Motor neuron (in vitro differentiated cells): ENCODE data around the gene C2CD2. TPM values are rescaled to one million over a fixed set of nuclear protein-coding genes. Genes with fewer than 3 reads are reported as not detected.
"Not testable (repeated sequence)": the region's sequence is repeated elsewhere in the genome, so short reads cannot be mapped to it uniquely, and the experiment has no call there.

ENCODE experiments used
- ATAC-seq, 8 experiments: fragments of 200-7000 bp; cut with Tn5 transposase; replicated peaks in 6 of 8; 2 replicates each; pipeline ENCODE4 v1.8.0; 2021; ENCODE audit warnings: mild to moderate bottlenecking in 8 of 8, moderate library complexity in 8 of 8
- H3K27ac ChIP-seq, 2 donors: fragments of 250-450 bp; sonication (Bioruptor Pico); 2 replicates each; pipeline ENCODE4 v1.9.0; 2021; ENCODE audit warnings: antibody characterized with exemption in 2 of 2, mild to moderate bottlenecking in 2 of 2, moderate library complexity in 1 of 2
- H3K4me1 ChIP-seq, 2 donors: fragments of 250-450 bp; sonication (Bioruptor Pico); replicated peaks in 1 of 2; 2 replicates each; pipeline ENCODE4 v1.6.1; 2021; ENCODE audit warnings: antibody characterized with exemption in 2 of 2, mild to moderate bottlenecking in 2 of 2, moderate library complexity in 1 of 2
- H3K4me3 ChIP-seq, 5 donors: fragments of 250-450 bp; sonication (Bioruptor Pico); 2 replicates each; pipeline ENCODE4 v1.9.0; 2021; ENCODE audit warnings: antibody characterized with exemption in 5 of 5, mild to moderate bottlenecking in 5 of 5, moderate library complexity in 4 of 5
- WGBS, 10 experiments: fragments of 450-650 bp; shearing (Covaris generic); methylation state at CpG; one replicate each; pipeline ENCODE4 v1.0.0; 2022; 5-methylcytosine and 5-hydroxymethylcytosine counted together
- in situ Hi-C, 9 experiments: fragments of 400-800 bp; cut with MboI; loops; one replicate each; pipeline ENCODE4 v1.15.0; 2021; ENCODE audit warnings: low sequenced_read_pairs in 9 of 9, low pct_unique_long_range_greater_than_20kb in 2 of 9; ENCODE audit not compliant: unreplicated experiment in 9 of 9
- total RNA-seq, 8 experiments: library from RNA; unstranded; fragments of 300-600 nt; gene quantifications; 2 replicates each; pipeline versions ENCODE4 v1.2.3 to v1.2.4, GENCODE V29; 2022

The C2CD2 gene
- 10 to 100 TPM in 2 of 8 experiments, 1 to 10 TPM in 6; 3.5 to 22.3 (median 6.6) TPM for total RNA-seq

- Histone ChIP-seq H3K27ac (peak within 1 kb of the TSS in 1 of 2 donors; percentile 5), H3K4me3 (peak within 1 kb of the TSS; percentile 31 to 52 (median 39)), H3K4me1 (peaks cover 0 to 9% of the 10 kb centered on the region in 2 donors)
- WGBS, 10 experiments: 80% methylated on average over 1 of the region's 85 CpGs; no CpG with 5 or more reads in 9 of the 10 experiments
- ATAC-seq: peak; percentile 70 to 82 (median 77)
- in situ Hi-C loops: no loop called here
Measured at GRCh38 chr21:41953831-41954653, at the start of gene C2CD2. C2CD2 (minus strand) TSS chr21:41954018; CDS start chr21:41953648, 370 bp downstream.

- ATAC-seq: no peak
- WGBS, 10 experiments: 40 to 100% (median 90%) methylated on average over 1 to 4 of the region's 4 CpGs; no CpG with 5 or more reads in 1 of the 10 experiments
- no peak overlapping the region for H3K27ac ChIP-seq
- H3K4me3 ChIP-seq: no peak overlapping the region
- H3K4me1 ChIP-seq: peaks cover 0 to 2% of the 10 kb centered on the region in 2 donors
- in situ Hi-C loops: loop anchor here in 1 of 9 experiments (25.0 kb wide), 1 partner anchor 109 kb away; no protein-coding TSS in a partner anchor
Measured at GRCh38 chr21:42003051-42003461, 49.2 kb upstream of the C2CD2 start.

GRCh38 chr21:42002421-42002958 is 48.7 kb upstream of the C2CD2 start:
- Histone ChIP-seq H3K4me3 (no peak overlapping the region), H3K4me1 (no peaks in the 10 kb centered on the region), H3K27ac (no peak overlapping the region)
- peak in 2 of 8 experiments; percentile 88 to 95 for ATAC-seq
- in situ Hi-C loops: loop anchor here in 1 of 9 experiments (25.0 kb wide), 1 partner anchor 110 kb away; no protein-coding TSS in a partner anchor
- 24 to 100% (median 90%) methylated on average over 1 to 14 of the region's 14 CpGs for WGBS, 10 experiments

- WGBS, 10 experiments: 80 to 100% (median 100%) methylated on average over 1 to 2 of the region's 2 CpGs
- in situ Hi-C loops: loop anchor here in 1 of 9 experiments (25.0 kb wide), 1 partner anchor 111 kb away; no protein-coding TSS in a partner anchor
- no peaks in the 10 kb centered on the region for H3K4me1 ChIP-seq
- no peak overlapping the region for H3K27ac ChIP-seq
- H3K4me3 ChIP-seq: no peak overlapping the region
- ATAC-seq: no peak
Measured at GRCh38 chr21:42001781-42002180, 48.0 kb upstream of the C2CD2 start.

GRCh38 chr21:42000908-42001307 is 47.1 kb upstream of the C2CD2 start:
- no peaks in the 10 kb centered on the region for H3K4me1 ChIP-seq
- no peak overlapping the region for H3K4me3 ChIP-seq
- ATAC-seq: no peak
- no peak overlapping the region for H3K27ac ChIP-seq
- 67 to 100% (median 99%) methylated on average over 1 to 4 of the region's 4 CpGs for WGBS, 10 experiments
- in situ Hi-C loops: loop anchor here in 1 of 9 experiments (25.0 kb wide), 1 partner anchor 111 kb away; no protein-coding TSS in a partner anchor

GRCh38 chr21:41997657-41998056 is 43.8 kb upstream of the C2CD2 start:
- in situ Hi-C loops: no loop called here
- Histone ChIP-seq H3K27ac (no peak overlapping the region), H3K4me1 (no peaks in the 10 kb centered on the region), H3K4me3 (no peak overlapping the region)
- ATAC-seq: no peak
- WGBS, 10 experiments: 71 to 100% (median 100%) methylated on average over 1 of the region's 1 CpG; no CpG with 5 or more reads in 2 of the 10 experiments

GRCh38 chr21:41995577-41995976 is 41.8 kb upstream of the C2CD2 start:
- Histone ChIP-seq H3K4me1 (no peaks in the 10 kb centered on the region), H3K27ac (no peak overlapping the region), H3K4me3 (no peak overlapping the region)
- in situ Hi-C loops: no loop called here
- WGBS, 10 experiments: 50 to 100% (median 92%) methylated on average over 1 to 3 of the region's 3 CpGs; no CpG with 5 or more reads in 1 of the 10 experiments
- ATAC-seq: no peak

GRCh38 chr21:41994613-41995012 is 40.8 kb upstream of the C2CD2 start:
- H3K27ac ChIP-seq, H3K4me3 ChIP-seq, H3K4me1 ChIP-seq, in situ Hi-C loops, ATAC-seq: not testable (repeated sequence)
- WGBS, 10 experiments: 67 to 100% (median 90%) methylated on average over 1 to 4 of the region's 5 CpGs; no CpG with 5 or more reads in 3 of the 10 experiments

GRCh38 chr21:41993744-41994143 is 39.9 kb upstream of the C2CD2 start:
- WGBS, 10 experiments: 3 to 100% (median 92%) methylated on average over 2 to 6 of the region's 6 CpGs; no CpG with 5 or more reads in 1 of the 10 experiments
- no peaks in the 10 kb centered on the region for H3K4me1 ChIP-seq
- no peak overlapping the region for H3K4me3 ChIP-seq
- no peak overlapping the region for H3K27ac ChIP-seq
- ATAC-seq: peak in 2 of 8 experiments; percentile 75 to 77
- in situ Hi-C loops: no loop called here

GRCh38 chr21:41992576-41992975 is 38.8 kb upstream of the C2CD2 start:
- no peaks in the 10 kb centered on the region for H3K4me1 ChIP-seq
- in situ Hi-C loops: no loop called here
- no peak overlapping the region for H3K4me3 ChIP-seq
- 94 to 100% (median 98%) methylated on average over 1 to 14 of the region's 15 CpGs; no CpG with 5 or more reads in 2 of the 10 experiments for WGBS, 10 experiments
- no peak for ATAC-seq
- no peak overlapping the region for H3K27ac ChIP-seq

- in situ Hi-C loops: no loop called here
- H3K27ac ChIP-seq: no peak overlapping the region
- no peak overlapping the region for H3K4me3 ChIP-seq
- no peak for ATAC-seq
- 90 to 100% (median 98%) methylated on average over 1 to 15 of the region's 16 CpGs; no CpG with 5 or more reads in 1 of the 10 experiments for WGBS, 10 experiments
- no peaks in the 10 kb centered on the region for H3K4me1 ChIP-seq
Measured at GRCh38 chr21:41991659-41992058, 37.8 kb upstream of the C2CD2 start.

- ATAC-seq: peak in 3 of 8 experiments; percentile 65 to 66 (median 65)
- 10 to 100% (median 73%) methylated on average over 1 to 2 of the region's 2 CpGs; no CpG with 5 or more reads in 2 of the 10 experiments for WGBS, 10 experiments
- H3K27ac ChIP-seq: no peak overlapping the region
- in situ Hi-C loops: no loop called here
- H3K4me1 ChIP-seq: no peaks in the 10 kb centered on the region
- H3K4me3 ChIP-seq: no peak overlapping the region
Measured at GRCh38 chr21:41989698-41990097, 35.9 kb upstream of the C2CD2 start.

GRCh38 chr21:41987310-41987709 is 33.5 kb upstream of the C2CD2 start:
- in situ Hi-C loops: no loop called here
- Histone ChIP-seq H3K4me1 (no peaks in the 10 kb centered on the region), H3K27ac (no peak overlapping the region), H3K4me3 (no peak overlapping the region)
- 89 to 100% (median 98%) methylated on average over 2 to 3 of the region's 3 CpGs for WGBS, 10 experiments
- no peak for ATAC-seq
